ENCODE results near the gene MEX3D.

Gene MEX3D

DNA sequence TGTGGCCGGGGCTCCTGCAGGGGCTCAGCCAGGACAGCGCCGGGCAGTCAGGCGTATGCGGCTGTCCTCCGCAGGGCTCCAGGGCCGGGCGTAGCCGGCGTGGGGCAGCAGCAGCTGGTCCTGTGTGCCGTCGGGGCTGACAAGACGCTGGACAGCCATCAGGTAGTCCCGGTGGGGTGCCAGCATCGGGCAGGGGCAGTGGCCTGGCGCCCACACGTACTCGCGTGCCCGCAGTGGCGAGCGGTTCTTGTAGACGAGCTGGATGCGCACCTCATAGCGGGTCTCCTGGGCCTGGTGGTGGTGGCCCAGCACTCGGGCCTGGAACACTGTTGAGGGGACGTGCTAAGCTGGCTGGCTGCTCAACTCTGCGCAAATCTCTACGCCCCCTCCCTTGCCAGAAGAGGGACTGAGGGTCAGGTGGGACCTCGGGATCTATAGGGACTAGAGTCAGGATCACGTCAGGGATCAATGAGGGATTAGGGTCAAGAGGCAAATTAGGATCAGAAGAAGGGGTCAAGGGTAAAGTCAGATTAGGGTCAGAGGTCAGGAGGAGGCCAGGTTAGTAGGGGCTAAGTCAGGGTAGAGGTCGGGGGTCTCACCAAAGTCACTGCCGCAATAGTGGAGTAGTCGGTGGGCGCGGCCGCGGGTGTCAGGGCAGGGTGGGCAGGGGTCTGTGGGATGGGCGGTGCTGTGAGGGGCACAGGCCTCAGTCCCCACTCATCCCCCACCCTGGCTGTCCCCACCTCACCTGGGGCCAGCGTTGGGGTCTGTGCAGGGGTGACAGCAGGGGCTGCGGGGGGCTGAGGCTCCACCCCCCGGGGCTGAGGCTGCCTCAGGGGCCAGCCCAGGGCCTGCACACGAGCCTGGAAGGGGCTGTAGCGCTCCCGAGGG lies 61.9 kb downstream of the MEX3D start:
- no peak overlapping the region for H3K4me3 ChIP-seq (ENCODE audit: low read length)
- no peak for TF ChIP-seq ZNF274 (IDR thresholded peaks at IDR 0.05; ENCODE audit: low read depth, low read length)

DNA sequence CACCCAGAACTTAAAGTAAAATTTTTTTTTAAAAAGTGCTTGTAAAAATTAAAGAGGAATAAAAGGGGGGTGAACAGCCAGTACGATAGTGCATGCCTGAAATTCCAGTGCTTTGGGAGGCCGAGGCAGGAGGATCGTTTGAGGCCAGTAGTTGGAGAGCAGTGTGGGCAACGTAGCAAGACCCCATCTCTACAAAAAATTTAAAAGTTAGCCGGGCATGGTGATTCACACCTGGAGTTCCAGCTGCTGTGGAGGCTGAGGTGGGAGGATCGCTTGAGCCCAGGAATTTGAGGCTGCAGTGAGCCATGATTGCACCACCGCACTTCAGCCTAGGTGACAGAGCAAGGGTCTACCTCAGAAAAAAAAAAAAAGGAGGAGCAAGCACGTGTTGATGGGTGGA lies 63.1 kb downstream of the MEX3D start:
- no peak for TF ChIP-seq ZNF274 (IDR thresholded peaks at IDR 0.05; ENCODE audit: low read depth, low read length)
- no peak overlapping the region for H3K4me3 ChIP-seq (ENCODE audit: low read length)

Measured in GM08714 (cell line).